Neural progenitor cell (in vitro differentiated cells): ENCODE data around the gene CASTOR2. TPM values are rescaled to one million over a fixed set of nuclear protein-coding genes. Genes with fewer than 3 reads are reported as not detected.
A peak's percentile ranks its signal among the peaks of the same experiment; 100 is the strongest.
"Not testable (repeated sequence)": the region's sequence is repeated elsewhere in the genome, so short reads cannot be mapped to it uniquely, and the experiment has no call there.

Experiments
- DNase-seq: peaks from one replicate; pipeline ENCODE4 v3.0.0-alpha.2; 2016; ENCODE audit warnings: low spot score
- H2AFZ ChIP-seq: fragments of 200-600 bp; sonication (generic); replicated peaks from 2 replicates; pipeline ENCODE4 v1.6.1; 2016; ENCODE audit warnings: antibody characterized with exemption
- H3F3A ChIP-seq: fragments of 200-600 bp; sonication (generic); 2 replicates; pipeline ENCODE4 v1.6.1; 2016; ENCODE audit warnings: antibody characterized with exemption, low read depth
- H3K27ac ChIP-seq: fragments of 200-600 bp; sonication (generic); 2 replicates; pipeline ENCODE4 v1.5.1; 2016; ENCODE audit warnings: mild to moderate bottlenecking
- H3K27me3 ChIP-seq: fragments of 200-600 bp; sonication (generic); 2 replicates; pipeline ENCODE4 v1.6.1; 2016; ENCODE audit warnings: mild to moderate bottlenecking, moderate library complexity
- H3K36me3 ChIP-seq: fragments of 200-600 bp; sonication (generic); 2 replicates; pipeline ENCODE4 v1.5.1; 2016
- H3K4me1 ChIP-seq: fragments of 200-600 bp; sonication (generic); 2 replicates; pipeline ENCODE4 v1.6.1; 2016; ENCODE audit warnings: mixed run types
- H3K4me2 ChIP-seq: fragments of 200-600 bp; sonication (generic); 2 replicates; pipeline ENCODE4 v1.6.1; 2016
- H3K4me3 ChIP-seq: fragments of 200-600 bp; sonication (generic); 2 replicates; pipeline ENCODE4 v1.5.1; 2016
- H3K79me2 ChIP-seq: fragments of 200-600 bp; sonication (generic); 2 replicates; pipeline ENCODE4 v1.6.1; 2016; ENCODE audit warnings: low read depth
- H3K9ac ChIP-seq: fragments of 200-600 bp; sonication (generic); 2 replicates; pipeline ENCODE4 v1.6.1; 2016
- H3K9me3 ChIP-seq: fragments of 200-600 bp; sonication (generic); 2 replicates; pipeline ENCODE4 v1.5.1; 2016; ENCODE audit warnings: low read depth
- H4K20me1 ChIP-seq: fragments of 200-600 bp; sonication (generic); 2 replicates; pipeline ENCODE4 v1.6.1; 2016; ENCODE audit warnings: low read depth
- H3K27ac Mint-ChIP-seq: 3 replicates; pipeline ENCODE4 v1.8.0; 2021; ENCODE audit warnings: mixed read lengths
- H3K27me3 Mint-ChIP-seq: 2 replicates; pipeline ENCODE4 v1.8.0; 2022; ENCODE audit warnings: low read depth, mild to moderate bottlenecking, inconsistent platforms, moderate library complexity, mixed read lengths; ENCODE audit not compliant: insufficient read depth
- H3K36me3 Mint-ChIP-seq: 3 replicates; pipeline ENCODE4 v1.8.0; 2021; ENCODE audit warnings: mixed read lengths
- H3K4me1 Mint-ChIP-seq: 3 replicates; pipeline ENCODE4 v1.8.0; 2021; ENCODE audit warnings: mixed read lengths
- H3K4me3 Mint-ChIP-seq: 3 replicates; pipeline ENCODE4 v1.8.0; 2021; ENCODE audit warnings: mild to moderate bottlenecking, moderate library complexity, mixed read lengths
- H3K9me3 Mint-ChIP-seq: 3 replicates; pipeline ENCODE4 v1.8.0; 2020; ENCODE audit warnings: mixed read lengths
- EZH2 ChIP-seq: fragments of 200-600 bp; sonication (generic); IDR thresholded peaks from 2 replicates; pipeline ENCODE4 v1.6.1; 2017; ENCODE audit warnings: antibody characterized with exemption, mild to moderate bottlenecking, moderate library complexity
- EZH2phosphoT487 ChIP-seq: fragments of 200-600 bp; sonication (generic); IDR thresholded peaks from 2 replicates; pipeline ENCODE4 v1.6.1; 2017; ENCODE audit warnings: antibody characterized with exemption
- total RNA-seq: library from RNA; depleted of rRNA; stranded (reverse); fragments of >200 nt; gene quantifications from 2 replicates; pipeline ENCODE4 v1.2.3, GENCODE V29; 2015; ENCODE audit warnings: low replicate concordance
- TF ChIP-seq, protein P1 (sequence below): fragments of 200-600 bp; sonication (generic); IDR thresholded peaks from 2 replicates; pipeline ENCODE4 v1.5.1; 2017; ENCODE audit warnings: antibody characterized with exemption, mild to moderate bottlenecking

CASTOR2 gene
- total RNA-seq, 1 donor from 2014 or later = 11.7 TPM

DNA sequence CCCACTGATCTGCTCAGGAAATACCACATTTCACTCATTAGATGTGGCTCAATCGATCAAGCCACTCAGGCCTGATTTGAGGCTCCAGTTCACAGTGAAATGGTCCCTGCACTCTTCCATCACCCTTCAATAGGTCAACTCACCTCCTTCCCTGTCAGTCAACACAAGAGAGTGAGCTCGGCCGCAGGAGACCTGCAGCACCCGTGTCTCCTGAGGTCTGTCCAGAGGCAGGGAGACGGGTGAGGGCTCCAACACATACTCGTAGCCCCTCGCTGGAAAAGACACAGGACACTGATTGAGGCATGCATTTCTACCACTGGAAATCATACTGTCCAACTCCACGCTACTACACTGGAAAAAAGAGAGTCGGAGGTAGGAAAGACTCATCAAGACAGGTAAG is 102.0 kb downstream of the CASTOR2 start:
- Mint-ChIP-seq H3K36me3 (peaks cover 27% of the 10 kb centered on the region), H3K4me1 (no peaks in the 10 kb centered on the region), H3K27me3 (peaks cover 2% of the 10 kb centered on the region), H3K4me3 (no peak overlapping the region), H3K27ac (no peak overlapping the region), H3K9me3 (no peaks in the 10 kb centered on the region)
- H3K9me3 ChIP-seq = no peaks in the 10 kb centered on the region
- no peaks in the 10 kb centered on the region for H3K27me3 ChIP-seq
- H3K79me2 ChIP-seq = peaks cover 5% of the 10 kb centered on the region
- no peak overlapping the region for H3K4me2 ChIP-seq
- H3K36me3 ChIP-seq = no peaks in the 10 kb centered on the region
- TF ChIP-seq EZH2phosphoT487 (no peak), EZH2 (no peak)
- TF ChIP-seq, protein P1, sequence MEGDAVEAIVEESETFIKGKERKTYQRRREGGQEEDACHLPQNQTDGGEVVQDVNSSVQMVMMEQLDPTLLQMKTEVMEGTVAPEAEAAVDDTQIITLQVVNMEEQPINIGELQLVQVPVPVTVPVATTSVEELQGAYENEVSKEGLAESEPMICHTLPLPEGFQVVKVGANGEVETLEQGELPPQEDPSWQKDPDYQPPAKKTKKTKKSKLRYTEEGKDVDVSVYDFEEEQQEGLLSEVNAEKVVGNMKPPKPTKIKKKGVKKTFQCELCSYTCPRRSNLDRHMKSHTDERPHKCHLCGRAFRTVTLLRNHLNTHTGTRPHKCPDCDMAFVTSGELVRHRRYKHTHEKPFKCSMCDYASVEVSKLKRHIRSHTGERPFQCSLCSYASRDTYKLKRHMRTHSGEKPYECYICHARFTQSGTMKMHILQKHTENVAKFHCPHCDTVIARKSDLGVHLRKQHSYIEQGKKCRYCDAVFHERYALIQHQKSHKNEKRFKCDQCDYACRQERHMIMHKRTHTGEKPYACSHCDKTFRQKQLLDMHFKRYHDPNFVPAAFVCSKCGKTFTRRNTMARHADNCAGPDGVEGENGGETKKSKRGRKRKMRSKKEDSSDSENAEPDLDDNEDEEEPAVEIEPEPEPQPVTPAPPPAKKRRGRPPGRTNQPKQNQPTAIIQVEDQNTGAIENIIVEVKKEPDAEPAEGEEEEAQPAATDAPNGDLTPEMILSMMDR = no peak
- no peak overlapping the region for H3K4me3 ChIP-seq
- H3K9ac ChIP-seq = no peak overlapping the region
- no peak overlapping the region for H3K27ac ChIP-seq
- no peaks in the 10 kb centered on the region for H3K4me1 ChIP-seq
- H4K20me1 ChIP-seq = no peaks in the 10 kb centered on the region
- no peak overlapping the region for H2AFZ ChIP-seq
- H3F3A ChIP-seq = no peaks in the 10 kb centered on the region
- DNase-seq = no peak

DNA sequence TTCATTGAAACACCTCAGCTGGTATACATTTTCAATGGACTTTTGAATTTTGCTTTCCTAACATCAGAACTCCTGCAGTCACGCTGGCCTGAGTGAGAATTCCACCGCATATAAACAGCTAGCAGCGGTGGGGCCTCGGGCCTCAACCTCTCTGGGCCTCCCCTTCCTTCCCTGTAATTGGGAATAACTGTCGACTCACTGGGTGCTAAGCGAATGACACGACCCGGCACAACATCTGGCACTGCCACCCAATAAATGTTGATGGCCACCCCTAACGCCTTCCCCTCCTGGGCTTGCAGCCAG is 108.4 kb downstream of the CASTOR2 start:
- peaks cover 11% of the 10 kb centered on the region for H3K4me1 Mint-ChIP-seq
- Histone ChIP-seq H3K4me1 (peaks cover 8% of the 10 kb centered on the region), H3K36me3 (no peaks in the 10 kb centered on the region), H2AFZ (peak overlapping the region; percentile 91), H3K4me3 (peak overlapping the region; percentile 84), H3K9ac (peak overlapping the region; percentile 93), H3K9me3 (no peaks in the 10 kb centered on the region), H3F3A (peaks cover 5% of the 10 kb centered on the region), H3K79me2 (peaks cover 22% of the 10 kb centered on the region), H3K27me3 (no peaks in the 10 kb centered on the region), H3K4me2 (peak overlapping the region; percentile 97), H4K20me1 (no peaks in the 10 kb centered on the region), H3K27ac (peak overlapping the region; percentile 74)
- H3K27ac Mint-ChIP-seq = peak overlapping the region; percentile 98
- no peaks in the 10 kb centered on the region for H3K9me3 Mint-ChIP-seq
- TF ChIP-seq, protein P1 = no peak
- no peak for TF ChIP-seq EZH2
- no peak for TF ChIP-seq EZH2phosphoT487
- H3K4me3 Mint-ChIP-seq = peak overlapping the region; percentile 99
- H3K36me3 Mint-ChIP-seq = peaks cover 13% of the 10 kb centered on the region
- no peak for DNase-seq
- peaks cover under 1% of the 10 kb centered on the region for H3K27me3 Mint-ChIP-seq

DNA sequence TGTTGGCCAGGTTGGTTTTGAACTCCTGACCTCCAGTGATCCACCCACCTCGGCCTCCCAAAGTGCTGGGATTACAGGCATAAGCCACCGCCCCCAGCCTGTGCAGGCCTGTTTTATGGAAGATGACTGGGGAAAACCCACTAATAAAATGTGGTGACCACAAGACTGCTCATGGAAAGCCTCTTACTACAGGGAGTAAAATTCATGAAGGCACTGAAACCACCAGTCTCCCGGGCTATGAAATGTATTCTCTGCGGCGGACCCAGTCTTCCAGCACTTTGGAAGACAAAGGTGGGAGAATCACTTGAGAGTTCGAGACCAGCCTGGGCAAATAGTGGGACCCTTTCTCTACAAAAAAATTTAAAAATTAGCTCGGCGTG is 109.7 kb downstream of the CASTOR2 start:
- H3K4me1 Mint-ChIP-seq = peaks cover 11% of the 10 kb centered on the region
- peak overlapping the region; percentile 97 for H3K4me2 ChIP-seq
- H3K27me3 ChIP-seq, H3F3A ChIP-seq, H3K27ac ChIP-seq, H4K20me1 ChIP-seq, H3K36me3 ChIP-seq, H3K9ac ChIP-seq, H3K9me3 Mint-ChIP-seq, DNase-seq, H3K9me3 ChIP-seq, H3K27me3 Mint-ChIP-seq, H3K4me1 ChIP-seq: not testable (repeated sequence)
- peaks cover 11% of the 10 kb centered on the region for H3K36me3 Mint-ChIP-seq
- peak overlapping the region; percentile 99 for H3K4me3 Mint-ChIP-seq
- peak overlapping the region; percentile 86 for H2AFZ ChIP-seq
- H3K27ac Mint-ChIP-seq = peak overlapping the region; percentile 79
- peak overlapping the region; percentile 84 for H3K4me3 ChIP-seq
- H3K79me2 ChIP-seq = peaks cover 22% of the 10 kb centered on the region

Other genes with a start within 250 kb of the CASTOR2 start
- not detected in 2 replicates for gene NCF1, start 190.7 kb upstream of the CASTOR2 start, total RNA-seq
- 4.1 and 12.2 TPM in 2 replicates for gene GTF2IRD2, start 113.1 kb upstream of the CASTOR2 start, total RNA-seq
- 27.7 and 61.0 TPM in 2 replicates for gene RCC1L, start 109.1 kb downstream of the CASTOR2 start, total RNA-seq
- gene GTF2IRD2B, start 127.9 kb downstream of the CASTOR2 start, total RNA-seq = 10.3 and 19.9 TPM in 2 replicates